ENCODE results near the gene F2RL2.
"Not testable (repeated sequence)": the region's sequence is repeated elsewhere in the genome, so short reads cannot be mapped to it uniquely, and the experiment has no call there.

The F2RL2 gene

DNA sequence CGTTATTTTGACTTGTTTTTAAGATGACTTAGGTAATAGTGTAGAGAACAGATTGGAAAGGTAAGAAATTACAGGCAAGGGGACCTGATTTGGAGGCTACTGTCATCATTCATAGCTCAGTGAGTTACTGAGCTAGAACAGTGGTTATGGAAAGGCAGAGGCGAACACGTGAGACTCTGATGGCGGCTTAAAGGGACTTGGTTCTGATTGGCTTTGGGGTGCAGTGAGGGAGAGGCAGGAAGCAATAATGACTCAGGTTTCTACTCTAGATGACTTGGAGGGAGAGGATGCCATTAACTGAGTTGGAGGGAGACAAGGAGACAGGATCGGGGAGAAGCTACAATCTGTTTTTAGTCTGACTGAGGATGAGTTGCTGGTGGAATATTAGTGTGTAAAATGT is 3.0 kb downstream of the F2RL2 start:
- no peak for DNase-seq (ENCODE audit: low read depth)

DNA sequence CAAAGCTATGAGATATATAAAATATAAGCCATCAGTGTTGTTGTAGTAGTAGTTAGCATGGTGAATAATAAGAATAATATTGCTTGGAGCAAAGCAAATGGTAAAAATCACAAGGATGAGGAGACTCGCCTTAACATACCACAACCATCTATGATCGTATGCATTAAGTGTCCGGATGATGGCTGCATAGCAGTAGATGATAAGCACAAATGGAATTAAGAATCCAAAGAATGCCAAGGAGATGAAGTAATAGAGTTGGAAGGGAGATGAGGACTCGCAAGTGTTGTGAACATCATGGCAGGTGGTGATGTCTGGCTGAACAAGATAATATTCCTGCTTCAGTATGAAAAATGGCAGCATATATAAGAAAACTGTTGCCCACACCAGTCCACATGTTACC is 5.5 kb downstream of the F2RL2 start:
- no peak for DNase-seq (ENCODE audit: low read depth)

DNA sequence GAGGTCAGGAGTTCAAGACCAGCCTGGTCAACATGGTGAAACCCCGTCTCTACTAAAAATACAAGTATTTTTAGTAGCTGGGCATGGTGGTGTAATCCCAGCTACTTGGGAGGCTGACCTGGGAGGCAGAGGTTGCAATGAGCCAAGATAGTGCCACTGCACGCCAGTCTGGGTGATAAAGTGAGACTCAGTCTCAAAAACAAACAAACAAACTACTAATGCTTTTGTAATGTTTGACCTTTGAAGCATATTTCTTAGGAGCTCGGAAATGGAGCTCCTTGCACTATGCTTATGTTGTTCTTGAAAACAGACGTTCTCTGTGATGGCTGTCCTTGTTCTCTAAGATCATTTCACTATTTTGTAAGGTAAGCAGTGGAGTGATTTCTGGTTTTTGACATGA is 6.0 kb downstream of the F2RL2 start:
- no peak for DNase-seq (ENCODE audit: low read depth)

DNA sequence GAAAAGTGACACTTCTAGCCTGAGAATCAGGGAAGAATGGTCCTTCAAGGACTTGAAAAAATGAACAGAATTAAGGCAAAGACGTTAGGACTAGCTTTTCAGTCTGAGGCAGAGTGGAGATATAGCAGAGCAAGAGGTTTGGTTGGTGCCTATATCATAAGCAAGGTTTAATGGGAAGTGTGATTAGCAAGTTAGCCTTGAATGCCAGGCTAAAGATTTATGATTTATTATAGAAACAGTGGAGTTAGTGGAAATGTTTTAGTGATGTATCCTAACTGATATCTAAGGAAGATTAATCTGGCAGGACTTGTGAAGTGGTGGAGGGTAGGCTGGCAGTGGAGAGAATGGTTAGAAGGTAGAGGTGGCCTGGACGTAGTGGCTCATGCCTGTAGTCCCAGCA is 7.0 kb downstream of the F2RL2 start:
- no peak for DNase-seq (ENCODE audit: low read depth)

DNA sequence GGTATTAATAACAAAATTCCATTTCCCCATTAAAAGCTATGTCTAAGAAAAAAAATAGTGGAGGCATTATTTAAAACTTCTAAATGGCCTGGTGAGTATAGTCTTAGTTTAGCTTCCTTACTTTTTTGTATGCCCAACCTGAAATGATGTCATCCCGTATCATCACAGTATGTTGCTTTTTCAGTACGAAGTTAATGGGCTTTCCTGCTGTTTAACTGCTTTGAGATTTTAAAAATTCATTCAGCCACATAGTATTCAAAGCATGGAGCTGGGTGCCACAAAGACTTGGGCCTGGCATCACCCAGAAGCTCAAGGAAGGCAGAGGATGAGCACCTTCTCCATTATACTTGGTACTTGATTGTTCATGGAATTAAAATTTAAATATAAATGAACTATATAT is 7.4 kb downstream of the F2RL2 start:
- no peak for DNase-seq (ENCODE audit: low read depth)

DNA sequence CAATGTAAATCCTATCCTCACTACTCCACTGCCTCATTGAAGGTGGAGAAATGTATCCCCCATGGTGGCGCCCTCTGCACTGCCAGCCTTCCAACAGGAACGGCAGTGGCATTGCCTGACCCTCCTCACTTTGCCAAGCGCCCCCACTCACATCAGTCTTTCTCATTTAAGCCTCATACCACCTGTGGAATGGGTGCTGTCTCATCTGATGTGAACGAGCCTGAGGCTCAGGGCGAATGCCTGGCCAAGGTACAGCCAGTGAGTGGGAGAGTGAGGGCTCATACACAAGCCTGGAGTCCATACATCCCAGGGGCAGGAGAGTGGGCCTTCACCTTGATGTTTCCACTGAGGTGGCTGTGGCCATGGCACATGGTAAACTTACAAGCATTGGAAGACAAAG is 10.3 kb downstream of the F2RL2 start:
- no peak for DNase-seq (ENCODE audit: low read depth)

DNA sequence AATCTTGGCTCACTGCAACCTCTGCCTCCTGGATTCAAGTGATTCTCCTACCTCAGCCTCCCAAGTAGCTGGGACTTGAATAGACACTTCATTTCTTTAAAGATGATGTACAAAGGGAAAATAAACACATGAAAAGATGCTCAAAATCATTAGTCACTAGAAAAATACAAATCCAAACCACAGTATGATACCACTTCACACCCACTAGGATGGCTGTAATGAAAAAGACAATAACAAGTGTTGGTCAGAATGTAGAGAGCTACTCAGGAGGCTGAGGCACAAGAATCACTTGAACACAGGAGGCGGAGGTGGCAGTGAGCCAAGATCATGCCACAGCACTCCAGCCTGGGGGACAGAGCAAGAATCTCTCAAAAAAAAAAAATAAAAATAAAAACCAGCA is 13.0 kb downstream of the F2RL2 start:
- DNase-seq (ENCODE audit: low read depth), result no peak

DNA sequence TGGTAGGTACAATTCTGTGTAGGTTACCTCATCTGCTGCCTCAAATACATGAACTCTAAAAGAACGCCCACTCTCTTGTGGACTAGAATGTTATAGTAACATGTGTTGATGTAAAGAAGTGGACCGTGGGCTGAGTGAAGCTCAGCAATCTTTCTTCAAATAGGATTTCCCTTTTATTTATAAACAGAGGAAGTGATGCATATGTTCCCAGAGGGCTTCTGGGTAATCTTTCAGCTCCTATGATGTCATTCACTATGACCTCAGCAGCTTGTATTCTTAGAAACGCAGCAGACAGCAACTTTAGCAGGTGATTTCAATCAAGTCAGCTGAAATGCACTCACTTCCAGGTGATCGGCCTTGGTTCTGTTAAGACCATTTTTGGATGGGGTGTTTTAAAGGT is 14.4 kb downstream of the F2RL2 start:
- DNase-seq (ENCODE audit: low read depth), result no peak

DNA sequence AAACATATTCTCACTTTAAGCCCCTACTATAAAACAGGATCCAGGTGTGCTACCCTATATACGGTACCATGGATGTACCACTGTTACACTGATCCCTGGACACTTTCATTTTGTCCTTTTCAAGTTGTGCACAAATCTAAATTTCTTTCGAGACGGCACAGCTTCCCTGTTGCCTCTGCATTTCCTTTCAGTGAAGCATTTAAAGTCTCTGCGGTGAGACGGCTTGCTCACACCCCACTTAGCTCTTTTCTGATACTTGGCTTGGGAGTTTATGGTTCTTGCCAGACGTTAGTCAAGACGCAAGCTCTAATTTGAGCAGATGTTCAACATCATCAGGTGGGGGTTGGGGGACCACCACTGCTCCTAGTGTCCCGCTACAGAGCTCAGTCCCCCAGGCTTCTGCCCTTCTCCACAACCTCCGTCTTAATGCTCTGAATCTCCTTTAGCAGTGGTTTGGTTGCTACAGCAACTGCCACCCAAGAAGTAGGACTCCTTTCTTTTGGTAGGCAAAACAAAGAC is 15.8 kb downstream of the F2RL2 start:
- no peak for DNase-seq (ENCODE audit: low read depth)

DNA sequence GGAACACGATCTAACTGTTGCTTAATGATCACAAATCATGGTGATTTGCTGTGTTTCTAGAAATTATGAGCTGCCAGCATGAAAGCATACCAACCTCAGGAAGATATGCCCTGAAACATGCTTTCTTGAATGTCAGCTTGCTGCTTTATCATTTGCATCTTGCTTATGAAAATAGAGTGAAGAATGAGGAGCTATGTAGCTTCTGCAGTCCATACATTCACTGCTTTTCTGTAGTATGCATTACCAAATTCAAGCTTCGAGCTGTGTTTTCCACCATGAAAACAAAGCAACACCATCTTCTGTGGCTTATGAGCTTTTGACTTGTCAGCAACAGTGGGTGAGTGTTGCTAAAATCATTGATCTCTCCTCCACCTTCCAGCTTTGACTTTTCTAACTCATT is 16.5 kb downstream of the F2RL2 start:
- DNase-seq (ENCODE audit: low read depth), result no peak

DNA sequence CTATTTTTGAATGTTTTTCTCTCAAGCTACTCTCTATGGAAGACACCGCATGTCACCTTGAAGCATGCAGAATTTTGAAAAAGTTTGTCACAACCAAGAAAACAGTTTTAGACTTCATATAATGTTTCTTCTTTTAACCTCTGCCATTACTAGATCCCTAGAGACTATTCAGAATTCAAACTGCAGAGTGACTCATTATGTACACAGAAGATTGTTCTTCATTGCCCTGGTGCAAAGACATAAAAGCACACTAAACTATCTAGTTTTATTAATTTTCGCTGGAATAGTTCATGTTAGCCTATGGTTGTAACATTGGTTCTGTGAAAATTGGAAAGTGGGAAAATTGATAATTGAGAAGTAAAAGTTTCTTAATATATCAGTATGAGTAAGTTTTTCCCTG is 18.4 kb downstream of the F2RL2 start:
- no peak for DNase-seq (ENCODE audit: low read depth)

DNA sequence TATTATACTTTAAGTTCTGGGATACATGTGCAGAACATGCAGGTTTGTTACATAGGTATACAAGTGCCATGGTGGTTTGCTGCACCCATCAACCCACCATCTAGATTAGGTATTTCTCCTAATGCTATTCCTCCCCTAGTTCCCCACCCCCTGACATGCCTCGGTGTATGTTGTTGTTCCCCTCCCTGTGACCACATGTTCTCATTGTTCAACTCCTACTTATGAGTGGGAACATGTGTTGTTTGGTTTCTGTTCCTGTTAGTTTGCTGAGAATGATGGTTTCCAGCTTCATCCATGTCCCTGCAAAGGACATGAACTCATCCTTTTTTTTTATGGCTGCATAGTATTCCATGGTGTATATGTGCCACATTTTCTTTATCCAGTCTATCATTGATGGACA is 19.2 kb downstream of the F2RL2 start:
- not testable (repeated sequence) for DNase-seq (ENCODE audit: low read depth)

DNA sequence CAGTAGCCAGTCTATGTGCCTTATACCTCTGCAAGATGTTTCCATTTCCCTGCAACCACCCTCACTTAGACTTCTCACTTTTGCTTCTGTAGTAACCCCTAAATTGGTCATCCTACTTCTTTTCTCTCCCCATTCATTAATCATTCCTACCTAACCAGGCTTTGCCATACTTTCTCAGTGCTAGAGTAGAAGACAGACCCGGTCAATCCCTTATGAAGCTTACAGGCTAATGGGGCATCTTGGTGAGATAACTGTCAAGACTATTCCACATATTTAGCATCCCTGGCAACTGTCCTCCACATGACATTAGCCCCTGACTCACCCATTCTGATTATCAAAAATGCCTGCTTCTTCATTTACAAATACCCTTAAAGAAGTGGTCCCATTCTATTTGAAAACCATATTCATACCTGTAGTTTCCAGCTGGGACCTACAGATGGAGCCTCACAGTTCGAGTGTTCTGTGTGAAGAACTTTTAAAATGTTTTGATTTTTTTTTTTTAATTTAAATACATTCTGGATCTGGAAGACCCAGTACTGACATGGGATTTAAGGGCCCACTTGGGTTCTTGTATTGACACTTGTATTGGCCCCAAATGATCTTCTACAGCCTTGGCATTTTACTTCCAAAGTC is 21.0 kb downstream of the F2RL2 start:
- no peak for DNase-seq (ENCODE audit: low read depth)

DNA sequence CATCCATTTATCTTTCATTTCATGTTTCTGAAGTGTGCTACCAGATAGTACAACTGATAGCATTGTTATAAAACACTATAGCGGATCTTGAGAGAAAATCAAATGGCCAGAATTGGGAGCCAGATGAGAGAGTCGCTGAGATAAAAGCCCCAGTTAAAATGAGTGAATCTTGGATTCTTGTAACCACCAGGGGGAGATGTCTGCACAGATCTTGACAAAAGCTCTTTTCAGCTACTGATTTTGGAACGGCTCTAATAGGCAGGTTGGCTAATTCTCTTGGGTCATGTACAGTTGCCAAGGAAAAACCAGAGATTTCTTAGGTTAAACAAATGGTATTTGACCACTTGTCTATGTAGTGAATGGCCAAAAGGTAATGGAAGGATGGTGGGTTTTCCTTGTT is 21.7 kb downstream of the F2RL2 start:
- no peak for DNase-seq (ENCODE audit: low read depth)

DNA sequence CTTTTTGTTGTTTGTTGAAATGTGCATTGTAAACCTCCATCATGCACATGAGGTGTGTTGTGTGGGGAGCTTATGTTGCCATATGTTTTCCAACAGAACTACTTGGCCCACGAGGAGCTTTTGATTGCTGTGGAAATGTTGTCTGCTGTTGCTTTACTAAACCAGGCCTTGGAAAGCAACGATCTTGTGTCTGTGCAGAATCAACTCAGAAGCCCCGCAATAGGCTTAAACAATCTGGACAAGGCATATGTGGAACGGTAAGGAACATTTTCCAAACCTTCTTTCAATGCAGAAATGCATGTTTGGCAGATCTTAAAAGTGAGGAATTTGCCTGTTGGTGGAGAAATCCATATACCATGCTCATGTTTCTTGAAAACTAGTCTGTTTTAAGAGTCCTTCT is 22.5 kb downstream of the F2RL2 start:
- DNase-seq (ENCODE audit: low read depth), result no peak

DNA sequence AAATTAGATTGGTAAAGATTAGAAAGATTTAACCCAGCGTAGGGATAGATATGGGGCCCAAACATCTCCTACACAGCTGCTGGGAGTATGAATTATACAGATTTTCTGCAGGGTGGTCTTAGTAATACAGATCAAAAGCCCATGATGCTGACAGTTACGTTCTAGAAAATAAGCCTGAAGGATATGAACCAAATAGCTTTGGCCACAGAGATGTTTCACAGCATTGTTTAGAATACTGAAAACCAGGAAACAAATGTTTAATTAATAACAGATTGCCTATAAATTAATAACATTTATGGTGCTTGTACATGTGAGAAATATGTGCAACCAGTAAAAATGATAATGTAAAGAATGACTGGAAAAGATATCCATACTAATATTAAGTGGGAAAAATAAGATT is 24.7 kb downstream of the F2RL2 start:
- DNase-seq (ENCODE audit: low read depth), result no peak

DNA sequence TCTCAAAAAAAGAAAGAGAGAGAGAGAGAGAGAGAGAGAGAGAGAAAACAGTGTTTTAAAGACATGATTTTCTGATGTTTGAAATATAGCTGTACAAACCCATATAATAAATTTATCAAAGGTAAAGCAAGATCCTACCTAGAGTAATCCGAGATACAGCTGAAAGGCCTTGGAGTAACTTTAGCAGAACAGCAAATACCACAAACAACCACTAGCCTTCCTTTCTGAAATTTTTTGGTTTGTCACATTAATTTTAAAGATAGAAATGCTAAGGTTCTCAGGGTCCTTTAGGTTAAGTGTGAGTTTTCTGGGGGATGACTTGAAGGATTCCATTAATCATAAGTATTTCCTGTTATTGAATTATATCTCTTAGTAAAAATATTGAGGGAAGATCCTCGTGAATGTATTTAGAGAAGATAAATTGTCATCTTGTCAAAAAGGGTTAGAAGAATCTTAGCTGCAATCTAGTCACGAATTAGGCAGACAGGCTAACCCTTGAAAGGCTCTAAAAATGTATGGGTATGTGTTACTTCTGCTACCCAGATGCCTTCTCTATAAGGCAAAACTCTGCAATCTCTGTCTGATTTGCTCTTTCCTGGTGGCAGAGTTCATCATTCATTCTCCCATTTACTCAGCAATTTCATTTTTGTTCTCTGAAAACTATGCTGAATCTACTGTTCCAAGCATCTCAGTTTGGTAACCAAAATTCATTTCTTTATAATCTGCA is 27.3 kb downstream of the F2RL2 start:
- no peak for DNase-seq (ENCODE audit: low read depth)

DNA sequence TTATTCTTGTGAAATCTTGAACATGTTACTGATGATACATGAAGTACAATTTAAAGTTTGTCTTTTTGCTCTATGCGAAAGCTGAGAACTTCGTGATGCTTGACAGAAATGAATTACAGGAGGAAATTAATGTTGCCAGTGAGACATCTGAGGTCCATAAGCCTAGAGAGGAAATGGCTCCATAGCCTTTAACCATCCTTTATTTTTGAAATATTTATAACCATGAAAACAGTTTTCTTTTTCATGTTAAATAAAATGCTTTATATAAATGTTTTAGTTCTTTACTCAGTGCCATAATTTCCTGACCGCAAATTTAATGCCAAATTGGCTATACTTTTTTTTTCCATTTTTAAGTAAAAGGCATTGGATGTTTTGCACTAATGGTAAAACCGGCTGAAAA is 29.1 kb downstream of the F2RL2 start:
- no peak for DNase-seq (ENCODE audit: low read depth)

DNA sequence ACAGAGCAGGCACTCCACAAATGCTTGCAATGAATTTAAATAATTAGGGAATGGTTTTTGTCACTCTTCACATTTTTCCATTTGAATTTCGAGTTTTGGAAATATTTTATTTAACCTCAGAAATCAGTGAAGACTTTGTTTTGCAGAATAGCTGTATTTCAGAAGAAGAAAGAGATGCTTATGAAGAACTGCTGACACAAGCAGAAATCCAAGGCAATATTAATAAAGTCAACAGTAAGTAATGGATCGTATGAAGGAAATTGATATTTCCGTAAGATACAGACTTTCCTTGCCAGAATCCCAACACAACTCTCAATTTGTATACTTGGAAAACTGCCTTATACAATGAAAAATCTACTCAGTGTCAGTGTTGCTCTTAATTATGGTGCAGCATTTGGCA is 30.5 kb downstream of the F2RL2 start:
- no peak for DNase-seq (ENCODE audit: low read depth)

DNA sequence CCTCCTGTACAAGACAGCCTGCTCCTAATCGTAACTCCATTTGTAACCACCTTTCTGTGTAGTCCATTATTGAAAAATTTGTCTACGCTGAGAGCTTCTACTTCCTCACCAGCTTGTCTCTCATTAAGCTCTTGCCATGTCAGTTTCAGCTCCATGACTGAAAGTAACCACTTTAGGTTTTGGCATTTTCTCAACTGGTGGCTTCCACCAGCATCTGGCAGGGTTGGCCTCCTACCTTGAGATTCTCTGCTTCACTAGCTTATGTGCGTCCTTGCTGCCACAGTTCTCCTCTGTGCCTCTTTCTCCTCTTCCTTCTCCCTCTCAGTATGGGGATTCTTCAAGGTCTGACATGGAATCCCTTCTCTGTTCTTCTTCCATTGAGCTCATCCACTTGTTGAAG is 31.8 kb downstream of the F2RL2 start:
- no peak for DNase-seq (ENCODE audit: low read depth)

DNA sequence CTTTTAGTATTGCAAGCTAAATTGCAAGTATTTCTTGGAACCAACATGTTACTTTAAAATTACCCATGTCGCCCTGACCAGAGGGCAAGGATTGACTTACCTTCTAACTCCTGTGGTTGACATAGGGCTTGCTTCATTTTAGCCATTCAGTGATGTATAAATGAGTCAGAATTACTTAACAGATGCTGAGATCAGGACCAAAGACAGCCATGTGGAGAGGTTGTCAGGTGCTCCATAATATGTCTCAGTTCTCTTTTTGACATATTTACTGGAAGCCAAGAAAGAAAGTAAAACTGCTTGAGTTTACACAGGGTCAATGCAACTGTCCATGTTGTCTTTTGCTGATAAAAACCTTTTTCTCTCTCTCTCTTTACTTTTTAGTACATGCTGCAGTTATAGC is 33.2 kb downstream of the F2RL2 start:
- no peak for DNase-seq (ENCODE audit: low read depth)

DNA sequence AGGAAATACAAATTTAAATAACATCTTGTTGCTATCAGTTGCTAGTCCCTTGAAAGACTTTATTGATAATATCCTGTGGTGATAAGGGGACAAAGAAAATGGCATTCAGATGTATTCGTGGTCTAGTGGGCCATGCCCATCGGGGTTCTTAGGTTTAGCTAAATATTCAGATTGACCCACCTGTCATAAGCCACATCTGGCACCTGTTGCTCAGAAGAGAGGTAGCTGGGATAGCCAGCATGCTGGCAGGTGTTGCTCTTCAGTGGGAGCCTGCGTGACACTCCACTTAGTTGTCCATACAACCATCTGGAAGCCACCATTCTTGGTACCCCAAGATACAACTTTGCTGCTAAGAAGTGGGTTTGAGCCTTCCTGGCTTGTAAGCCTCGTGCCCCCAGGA is 36.7 kb downstream of the F2RL2 start:
- DNase-seq (ENCODE audit: low read depth), result no peak

DNA sequence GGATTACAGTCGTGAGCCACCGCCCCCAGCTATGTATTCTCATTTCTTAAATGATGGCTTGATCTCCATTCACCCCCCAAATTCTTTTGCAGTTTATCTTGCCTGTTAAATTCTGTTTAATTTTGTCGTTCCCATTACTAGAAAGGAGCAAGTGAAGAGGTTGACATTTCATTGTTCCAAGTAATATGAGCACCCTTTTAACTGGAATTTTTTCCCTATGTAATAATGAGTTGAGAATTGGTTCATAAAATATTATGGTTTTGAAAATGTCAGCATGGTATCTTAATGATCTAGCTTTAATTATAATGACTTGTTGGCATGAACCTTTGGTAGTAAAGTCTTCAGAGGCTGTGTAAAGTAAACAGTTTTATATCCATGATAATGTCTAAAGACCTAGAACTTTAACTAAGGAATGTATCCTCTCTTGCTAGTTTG is 37.4 kb downstream of the F2RL2 start:
- no peak for DNase-seq (ENCODE audit: low read depth)

Data from activated T-helper 1 cell treated with Interleukin-2 at 50 U/mL for 16 hours (primary cell).